KOPT-K1 (cell line): ENCODE results near the gene RARB.

Source experiments
- H3K27ac ChIP-seq: fragments of 200-600 bp; sonication (generic); 2 replicates; pipeline ENCODE4 v1.5.1; 2016; ENCODE audit warnings: antibody characterized with exemption, mild to moderate bottlenecking, low read depth, low read length; ENCODE audit not compliant: poor library complexity, severe bottlenecking
- H3K36me3 ChIP-seq: fragments of 200-600 bp; sonication (generic); 2 replicates; pipeline ENCODE4 v1.5.1; 2017; ENCODE audit warnings: antibody characterized with exemption, mild to moderate bottlenecking, low read length, moderate library complexity; ENCODE audit not compliant: insufficient read depth
- H3K9me3 ChIP-seq: fragments of 200-600 bp; sonication (generic); 2 replicates; pipeline ENCODE4 v1.5.1; 2017; ENCODE audit warnings: antibody characterized with exemption, low read length, mild to moderate bottlenecking; ENCODE audit not compliant: insufficient read depth, poor library complexity, severe bottlenecking

RARB gene

DNA sequence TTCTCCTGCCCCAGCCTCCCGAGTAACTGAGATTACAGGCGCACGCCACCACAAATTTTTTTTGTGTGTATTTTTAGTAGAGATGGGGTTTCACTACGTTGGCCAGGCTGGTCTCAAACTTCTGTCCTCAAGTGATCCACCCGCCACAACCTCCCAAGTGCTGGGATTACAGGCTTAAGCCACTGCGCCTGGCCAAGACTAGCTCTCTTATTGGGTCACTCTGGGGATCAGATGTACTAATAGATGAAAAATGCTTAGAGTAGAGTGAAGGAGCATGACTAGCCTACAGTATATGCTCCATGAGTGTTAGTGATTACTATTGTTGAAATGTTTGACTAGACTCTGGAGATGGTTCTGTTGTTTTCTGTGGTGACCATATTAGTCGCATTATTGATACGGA is 21.8 kb downstream of the RARB start:
- Histone ChIP-seq H3K27ac (no peak overlapping the region), H3K36me3 (no peaks in the 10 kb centered on the region), H3K9me3 (no peaks in the 10 kb centered on the region)

DNA sequence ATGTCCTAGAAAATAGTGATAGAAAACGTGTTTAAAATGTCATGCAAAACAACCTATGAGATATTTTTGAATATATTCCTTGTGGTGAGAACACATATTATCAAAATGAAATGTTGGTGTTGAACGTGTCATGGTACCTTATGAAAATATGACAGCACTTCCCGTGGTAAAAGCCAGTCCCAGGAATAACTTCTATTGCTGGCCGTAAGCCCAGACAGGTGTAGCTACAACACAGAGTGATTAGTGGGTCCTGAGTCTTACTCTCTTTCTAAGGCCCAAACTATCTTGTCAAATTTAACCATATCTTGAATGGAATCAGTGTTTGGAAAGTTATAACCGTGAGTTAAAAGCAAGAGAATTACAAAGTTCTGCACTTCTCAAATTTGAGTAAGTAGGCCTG is 24.1 kb downstream of the RARB start:
- Histone ChIP-seq H3K36me3 (no peaks in the 10 kb centered on the region), H3K9me3 (no peaks in the 10 kb centered on the region), H3K27ac (no peak overlapping the region)

DNA sequence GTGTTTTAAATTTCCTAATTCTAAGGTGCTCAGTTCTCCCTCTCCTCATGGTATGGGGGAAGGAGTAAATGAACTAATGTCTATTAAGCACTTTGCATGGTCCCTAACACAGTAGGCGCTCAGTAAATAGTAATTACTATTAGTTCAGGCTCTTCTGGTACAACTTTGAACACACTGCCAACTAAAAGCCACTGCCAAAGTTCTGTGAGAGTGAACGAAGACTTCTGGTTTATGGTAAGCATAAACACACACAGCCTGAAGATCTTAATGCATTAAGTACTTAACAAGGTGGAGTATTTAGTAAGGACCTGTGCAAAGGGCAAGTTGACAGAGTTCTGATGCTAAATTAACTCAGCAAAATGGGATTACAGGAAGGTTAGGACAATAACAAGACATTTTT is 24.7 kb downstream of the RARB start:
- Histone ChIP-seq H3K27ac (no peak overlapping the region), H3K36me3 (no peaks in the 10 kb centered on the region), H3K9me3 (no peaks in the 10 kb centered on the region)

- no peaks in the 10 kb centered on the region for H3K9me3 ChIP-seq
- no peaks in the 10 kb centered on the region for H3K36me3 ChIP-seq
- no peak overlapping the region for H3K27ac ChIP-seq
Measured at GRCh38 chr3:25453619-25454004, 25.5 kb downstream of the RARB start.

- Histone ChIP-seq H3K27ac (no peak overlapping the region), H3K9me3 (no peaks in the 10 kb centered on the region), H3K36me3 (no peaks in the 10 kb centered on the region)
Measured at GRCh38 chr3:25454005-25454927, 26.2 kb downstream of the RARB start.

DNA sequence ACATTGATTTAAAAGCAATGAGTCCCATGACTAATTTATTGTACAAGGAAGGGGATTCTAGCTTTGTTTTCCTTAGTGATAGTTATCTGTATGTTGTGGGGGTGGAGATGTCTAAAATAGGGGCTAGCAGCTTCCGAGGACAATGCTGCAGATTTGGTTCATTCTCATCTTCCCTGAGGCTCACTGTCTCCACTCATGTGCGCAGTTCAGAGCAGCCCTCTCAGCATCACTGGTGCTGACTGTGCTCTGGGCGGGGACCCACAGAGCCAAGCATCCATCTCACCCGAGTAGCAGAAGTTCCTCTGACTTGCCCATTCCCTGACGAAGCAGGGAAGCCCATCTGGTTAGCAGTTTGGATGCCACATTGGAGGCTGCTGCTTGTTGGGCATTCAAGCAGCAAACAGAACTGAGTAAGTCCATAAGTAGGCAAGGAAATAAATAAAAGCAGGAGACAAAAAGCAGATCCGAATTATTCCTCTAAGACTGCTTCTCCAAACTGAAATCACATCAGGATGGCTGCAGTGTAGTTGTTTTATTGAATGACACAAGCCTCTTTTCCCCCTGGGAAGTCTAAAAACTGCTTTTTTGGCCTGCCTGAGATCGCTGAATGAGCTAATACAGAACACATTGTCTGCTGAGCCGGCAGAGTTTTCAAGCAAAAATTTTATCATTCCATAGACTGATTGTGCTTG is 27.5 kb downstream of the RARB start:
- H3K9me3 ChIP-seq: no peaks in the 10 kb centered on the region
- H3K27ac ChIP-seq: no peak overlapping the region
- H3K36me3 ChIP-seq: no peaks in the 10 kb centered on the region

GRCh38 chr3:25456723-25457670 is 28.9 kb downstream of the RARB start:
- Histone ChIP-seq H3K27ac (no peak overlapping the region), H3K9me3 (no peaks in the 10 kb centered on the region), H3K36me3 (no peaks in the 10 kb centered on the region)

DNA sequence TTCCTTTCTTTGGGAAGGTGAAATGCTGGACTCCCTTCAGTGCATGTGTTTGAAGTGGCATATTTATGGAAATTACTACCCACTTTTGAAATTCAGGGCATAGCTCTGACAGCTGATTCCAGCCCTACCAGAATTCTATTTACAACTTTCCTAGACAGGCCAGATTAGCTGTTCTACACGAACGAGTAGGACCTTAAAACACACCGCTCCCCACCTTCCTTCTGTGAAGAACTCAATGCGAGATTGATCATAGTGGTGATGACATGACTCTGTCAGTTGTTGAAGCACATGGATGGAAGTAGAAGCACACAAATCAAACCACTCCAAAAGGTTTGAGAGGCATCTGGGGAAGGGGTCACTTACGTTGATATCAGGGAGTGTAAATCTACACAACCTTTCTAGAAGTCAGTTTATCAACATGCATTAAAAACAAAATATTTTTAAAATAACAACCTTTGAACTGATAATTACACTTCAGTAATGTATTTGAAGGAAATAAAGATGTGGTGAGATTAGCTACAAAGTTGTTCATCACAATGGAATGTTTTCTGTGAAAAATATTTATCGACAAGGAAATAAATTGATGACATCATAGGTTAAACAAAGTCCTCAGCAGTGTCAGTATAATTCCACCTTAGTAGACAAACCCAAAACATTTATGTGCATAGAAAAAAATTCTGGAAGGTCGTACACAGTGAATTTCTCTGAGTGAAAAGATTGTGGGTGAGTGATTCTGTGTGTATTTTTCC is 29.8 kb downstream of the RARB start:
- no peaks in the 10 kb centered on the region for H3K9me3 ChIP-seq
- H3K36me3 ChIP-seq: no peaks in the 10 kb centered on the region
- H3K27ac ChIP-seq: no peak overlapping the region

- Histone ChIP-seq H3K36me3 (no peaks in the 10 kb centered on the region), H3K9me3 (no peaks in the 10 kb centered on the region), H3K27ac (no peak overlapping the region)
Measured at GRCh38 chr3:25458420-25458814, 30.4 kb downstream of the RARB start.

DNA sequence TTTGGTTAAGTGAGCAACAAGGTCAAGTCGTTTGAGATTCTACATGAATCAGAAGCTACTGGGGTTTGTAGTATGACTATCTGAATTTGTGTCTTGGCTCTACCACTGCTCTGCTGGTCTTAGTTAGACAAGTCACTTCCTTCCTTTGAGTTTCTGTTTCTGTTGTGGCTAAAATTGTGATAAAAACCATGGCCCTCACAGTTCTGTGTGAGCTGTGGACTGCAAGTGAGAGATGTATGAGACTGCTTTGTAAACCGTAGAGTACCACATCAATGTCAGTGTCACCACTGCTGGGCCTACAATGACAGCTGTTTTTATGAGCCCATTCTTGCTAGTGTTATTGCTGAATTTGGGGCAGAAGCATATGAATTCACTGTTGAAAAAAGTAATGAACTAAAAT is 32.7 kb downstream of the RARB start:
- H3K36me3 ChIP-seq: no peaks in the 10 kb centered on the region
- no peaks in the 10 kb centered on the region for H3K9me3 ChIP-seq
- no peak overlapping the region for H3K27ac ChIP-seq

GRCh38 chr3:25461946-25462345 is 33.9 kb downstream of the RARB start:
- Histone ChIP-seq H3K36me3 (no peaks in the 10 kb centered on the region), H3K27ac (no peak overlapping the region)

DNA sequence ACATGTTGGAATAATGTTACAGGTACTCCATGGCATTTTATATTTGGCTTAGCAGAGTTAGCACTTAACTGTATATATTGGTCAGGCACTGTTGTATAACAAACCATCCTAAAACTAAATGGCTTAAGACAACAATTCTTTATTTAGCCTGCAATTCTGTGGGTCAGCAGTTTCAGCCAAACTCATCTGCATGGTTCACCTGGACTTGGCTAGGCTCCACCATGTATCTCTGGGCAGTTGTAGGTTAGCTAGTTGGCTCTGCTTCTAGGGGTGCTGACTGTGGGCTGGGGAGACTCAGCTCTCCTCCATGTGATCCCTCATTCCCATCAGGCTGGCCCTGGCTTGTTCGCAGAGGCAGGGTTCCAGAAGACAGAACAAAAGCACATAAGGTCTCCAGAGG is 34.4 kb downstream of the RARB start:
- H3K36me3 ChIP-seq: no peaks in the 10 kb centered on the region
- H3K27ac ChIP-seq: no peak overlapping the region
- H3K9me3 ChIP-seq: no peaks in the 10 kb centered on the region

More at GRCh38 chr3:25461946-25462345, 33.9 kb downstream of the RARB start:
- H3K9me3 ChIP-seq: no peaks in the 10 kb centered on the region

- H3K36me3 ChIP-seq: no peaks in the 10 kb centered on the region
- no peaks in the 10 kb centered on the region for H3K9me3 ChIP-seq
Measured at GRCh38 chr3:25463836-25464418, 35.9 kb downstream of the RARB start.

GRCh38 chr3:25465266-25465860 is 37.3 kb downstream of the RARB start:
- Histone ChIP-seq H3K9me3 (no peaks in the 10 kb centered on the region), H3K36me3 (no peaks in the 10 kb centered on the region), H3K27ac (no peak overlapping the region)

More at GRCh38 chr3:25463836-25464418, 35.9 kb downstream of the RARB start:
- H3K27ac ChIP-seq: no peak overlapping the region
